ENCODE data around the gene LPCAT2.

Gene LPCAT2

DNA sequence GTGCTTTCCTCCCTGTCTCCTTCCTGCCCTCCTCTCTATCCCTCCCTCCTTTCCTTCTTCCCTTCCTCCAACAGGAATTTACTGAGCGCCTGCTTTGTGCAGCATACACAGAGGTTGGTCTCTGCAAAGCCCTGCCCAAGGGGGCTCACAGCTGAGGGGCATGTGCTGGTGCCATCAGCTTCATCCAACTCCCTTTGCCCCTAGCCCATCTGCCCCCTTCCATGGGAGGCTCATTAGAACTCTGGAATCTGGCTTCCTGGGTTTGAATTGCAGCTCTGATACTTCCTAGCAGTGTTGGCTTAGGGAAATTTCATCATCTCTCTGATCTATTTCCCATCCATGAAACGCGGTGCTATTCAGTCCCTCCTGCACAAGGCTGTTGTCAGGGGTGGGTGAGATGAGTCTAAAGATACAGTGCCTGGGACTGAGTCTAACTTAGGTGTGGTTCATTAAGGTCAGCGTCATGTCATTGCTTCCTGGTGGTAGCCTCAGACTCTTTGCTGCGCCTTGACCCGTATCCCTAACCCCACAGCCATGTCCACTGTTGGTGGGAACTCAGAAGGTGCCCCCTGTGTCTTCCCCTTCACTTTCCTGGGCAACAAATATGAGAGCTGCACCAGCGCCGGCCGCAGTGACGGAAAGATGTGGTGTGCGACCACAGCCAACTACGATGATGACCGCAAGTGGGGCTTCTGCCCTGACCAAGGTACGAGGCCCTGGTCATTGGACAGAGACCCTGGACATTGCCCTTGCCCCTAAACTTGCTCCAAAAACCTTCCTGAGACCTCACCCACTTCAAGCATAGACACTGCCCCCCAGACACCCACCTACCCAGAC lies 19.5 kb upstream of the LPCAT2 start:
- Histone ChIP-seq H3K36me3 (ENCODE audit: control insufficient read depth, insufficient read depth, low read length) (no peaks in the 10 kb centered on the region), H3K27ac (ENCODE audit: low read depth, low read length) (no peak overlapping the region), H3K27me3 (ENCODE audit: control insufficient read depth, insufficient read depth, low read length) (no peaks in the 10 kb centered on the region), H3K4me3 (ENCODE audit: low read length) (no peak overlapping the region), H3K4me1 (ENCODE audit: control insufficient read depth, insufficient read depth, low read length) (no peaks in the 10 kb centered on the region), H3K9ac (ENCODE audit: low read length) (no peak overlapping the region)

DNA sequence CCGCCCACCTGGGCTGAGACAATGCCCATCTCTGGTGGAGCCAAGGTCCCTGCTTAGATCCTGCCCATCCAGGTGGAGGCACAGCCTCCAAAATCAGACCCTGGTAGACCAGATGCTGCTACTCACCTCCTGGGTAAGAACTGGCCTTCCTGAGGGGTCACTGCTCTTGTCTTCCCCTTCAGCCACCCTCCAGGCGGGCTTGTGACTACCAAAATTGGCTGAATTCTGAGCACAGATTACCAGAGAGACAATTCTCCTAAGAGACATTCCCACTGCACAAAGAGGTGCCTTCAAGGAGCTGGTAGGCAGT lies 19.0 kb upstream of the LPCAT2 start:
- H3K36me3 ChIP-seq (ENCODE audit: control insufficient read depth, insufficient read depth, low read length): no peaks in the 10 kb centered on the region

DNA sequence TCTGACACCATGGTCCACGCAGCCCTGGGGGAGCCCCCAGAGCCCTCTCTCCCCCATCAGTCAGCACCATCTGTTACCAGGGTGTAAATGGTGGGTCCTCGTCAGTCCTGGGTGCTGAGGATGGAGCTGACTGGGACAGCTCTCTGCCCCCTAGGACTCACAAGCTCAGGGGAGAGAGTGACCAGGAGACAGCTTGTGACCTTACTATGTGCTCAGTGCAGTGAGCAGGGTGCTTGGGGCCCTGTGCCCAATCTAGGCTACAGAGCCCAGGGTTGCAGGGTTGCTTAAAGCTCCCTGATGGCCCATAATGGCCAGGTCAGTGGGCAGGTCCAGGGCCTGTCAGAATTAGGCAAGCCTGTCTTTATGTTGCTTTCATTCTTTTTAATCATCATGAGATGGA lies 18.6 kb upstream of the LPCAT2 start:
- Histone ChIP-seq H3K4me3 (ENCODE audit: low read length) (no peak overlapping the region), H3K27me3 (ENCODE audit: control insufficient read depth, insufficient read depth, low read length) (no peaks in the 10 kb centered on the region), H3K27ac (ENCODE audit: low read depth, low read length) (no peak overlapping the region), H3K4me1 (ENCODE audit: control insufficient read depth, insufficient read depth, low read length) (peaks cover 3% of the 10 kb centered on the region), H3K36me3 (ENCODE audit: control insufficient read depth, insufficient read depth, low read length) (no peaks in the 10 kb centered on the region), H3K9ac (ENCODE audit: low read length) (no peak overlapping the region)

More for the DNA sequence above, 19.0 kb upstream of the LPCAT2 start:
- H3K9ac ChIP-seq (ENCODE audit: low read length): no peak overlapping the region
- H3K27me3 ChIP-seq (ENCODE audit: control insufficient read depth, insufficient read depth, low read length): no peaks in the 10 kb centered on the region
- H3K27ac ChIP-seq (ENCODE audit: low read depth, low read length): no peak overlapping the region
- peaks cover 3% of the 10 kb centered on the region for H3K4me1 ChIP-seq (ENCODE audit: control insufficient read depth, insufficient read depth, low read length)
- H3K4me3 ChIP-seq (ENCODE audit: low read length): no peak overlapping the region

DNA sequence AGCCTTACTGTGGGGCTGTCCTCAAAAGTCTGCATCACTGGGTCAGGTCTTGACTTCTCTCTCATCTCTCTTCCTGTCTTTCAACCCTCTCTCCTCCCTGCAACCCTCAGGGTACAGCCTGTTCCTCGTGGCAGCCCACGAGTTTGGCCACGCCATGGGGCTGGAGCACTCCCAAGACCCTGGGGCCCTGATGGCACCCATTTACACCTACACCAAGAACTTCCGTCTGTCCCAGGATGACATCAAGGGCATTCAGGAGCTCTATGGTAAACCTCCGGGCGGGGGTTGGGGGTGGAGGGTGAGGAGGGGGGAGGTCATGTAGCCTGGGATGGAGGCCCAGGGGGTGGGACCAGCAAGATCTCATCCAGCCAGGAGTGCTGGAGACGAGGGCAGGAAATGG lies 17.2 kb upstream of the LPCAT2 start:
- no peaks in the 10 kb centered on the region for H3K27me3 ChIP-seq (ENCODE audit: control insufficient read depth, insufficient read depth, low read length)
- no peak overlapping the region for H3K4me3 ChIP-seq (ENCODE audit: low read length)
- H3K9ac ChIP-seq (ENCODE audit: low read length): no peak overlapping the region
- peaks cover 3% of the 10 kb centered on the region for H3K4me1 ChIP-seq (ENCODE audit: control insufficient read depth, insufficient read depth, low read length)
- no peak overlapping the region for H3K27ac ChIP-seq (ENCODE audit: low read depth, low read length)
- no peaks in the 10 kb centered on the region for H3K36me3 ChIP-seq (ENCODE audit: control insufficient read depth, insufficient read depth, low read length)

DNA sequence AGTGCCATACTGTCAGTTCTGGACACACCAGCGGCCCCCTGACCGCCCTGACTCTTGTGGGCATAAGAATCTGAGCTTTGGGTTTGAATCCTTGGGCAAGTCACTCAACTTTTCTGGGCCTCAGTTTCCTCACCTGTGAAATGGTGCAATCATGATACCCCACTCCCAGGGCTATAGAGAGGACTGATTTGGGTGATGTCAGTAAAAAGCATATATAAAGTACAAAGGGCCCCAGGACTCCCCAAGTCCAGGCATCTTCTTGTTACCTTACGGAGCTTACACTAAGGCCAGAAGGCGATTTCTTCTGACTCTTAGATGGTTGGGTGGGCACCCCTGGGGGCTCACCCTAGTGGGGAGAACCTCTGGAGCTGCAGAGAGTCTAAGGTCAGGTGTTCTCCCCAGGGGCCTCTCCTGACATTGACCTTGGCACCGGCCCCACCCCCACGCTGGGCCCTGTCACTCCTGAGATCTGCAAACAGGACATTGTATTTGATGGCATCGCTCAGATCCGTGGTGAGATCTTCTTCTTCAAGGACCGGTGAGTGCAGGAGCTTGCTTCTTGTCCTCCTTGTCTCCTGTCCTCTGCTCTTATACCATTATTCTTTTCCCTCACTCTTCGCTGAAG lies 16.0 kb upstream of the LPCAT2 start:
- Histone ChIP-seq H3K4me3 (ENCODE audit: low read length) (no peak overlapping the region), H3K4me1 (ENCODE audit: control insufficient read depth, insufficient read depth, low read length) (peaks cover 3% of the 10 kb centered on the region), H3K27ac (ENCODE audit: low read depth, low read length) (no peak overlapping the region), H3K27me3 (ENCODE audit: control insufficient read depth, insufficient read depth, low read length) (no peaks in the 10 kb centered on the region), H3K9ac (ENCODE audit: low read length) (no peak overlapping the region), H3K36me3 (ENCODE audit: control insufficient read depth, insufficient read depth, low read length) (no peaks in the 10 kb centered on the region)

DNA sequence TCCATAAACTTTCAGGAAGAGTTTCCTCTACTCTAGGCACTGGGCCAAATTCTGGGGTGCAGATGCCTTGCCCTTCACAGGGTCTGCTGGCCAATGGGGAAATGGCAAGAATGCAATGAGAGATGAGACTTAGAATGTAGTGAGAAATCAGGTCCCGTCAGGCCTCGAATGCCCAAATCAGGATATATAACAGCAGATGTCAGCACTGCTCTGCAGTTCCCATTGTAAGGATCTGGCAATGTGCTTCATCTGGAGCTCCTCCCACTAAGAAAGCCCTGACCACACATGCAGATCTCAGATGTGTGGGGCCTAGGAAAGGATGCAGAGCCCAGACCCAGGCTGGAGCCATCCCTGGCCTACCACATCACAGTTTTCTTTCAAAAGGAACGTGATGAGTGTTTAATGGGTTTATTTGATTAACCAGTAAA lies 13.9 kb upstream of the LPCAT2 start:
- no peaks in the 10 kb centered on the region for H3K27me3 ChIP-seq (ENCODE audit: control insufficient read depth, insufficient read depth, low read length)
- H3K4me3 ChIP-seq (ENCODE audit: low read length): no peak overlapping the region
- no peak overlapping the region for H3K9ac ChIP-seq (ENCODE audit: low read length)
- no peak overlapping the region for H3K27ac ChIP-seq (ENCODE audit: low read depth, low read length)
- no peaks in the 10 kb centered on the region for H3K36me3 ChIP-seq (ENCODE audit: control insufficient read depth, insufficient read depth, low read length)
- H3K4me1 ChIP-seq (ENCODE audit: control insufficient read depth, insufficient read depth, low read length): peaks cover 3% of the 10 kb centered on the region

DNA sequence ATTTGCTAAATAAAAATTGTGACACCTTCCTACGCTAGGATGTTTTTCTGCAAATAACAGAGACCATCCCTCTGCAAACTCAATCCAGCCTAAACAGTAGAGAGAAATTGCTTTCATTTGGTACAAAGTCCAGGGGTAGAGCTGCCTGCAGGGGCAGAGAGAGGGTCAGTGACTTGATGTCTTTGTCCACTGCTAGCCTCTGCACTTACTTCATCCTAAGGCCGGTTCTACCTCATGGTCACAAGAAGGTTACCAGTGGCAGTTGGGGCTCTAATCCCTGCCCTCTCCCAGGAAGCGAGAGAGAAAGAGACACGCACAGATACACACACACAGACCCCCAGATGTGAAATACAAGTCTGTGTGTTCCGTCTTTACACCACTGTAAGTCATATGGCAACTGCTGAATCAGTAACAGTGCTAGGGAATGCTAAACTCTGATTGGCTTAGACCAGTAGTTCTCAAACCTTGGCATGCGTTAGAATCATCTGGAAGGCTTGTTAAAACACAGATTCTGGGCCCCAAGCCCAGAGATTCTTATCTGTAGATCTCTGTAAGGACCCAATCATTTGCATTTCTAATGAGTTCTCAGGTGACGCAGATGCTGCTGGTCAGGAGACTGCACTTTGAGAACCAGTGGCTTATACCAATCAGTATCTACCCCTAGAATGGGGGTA lies 13.1 kb upstream of the LPCAT2 start:
- Histone ChIP-seq H3K27ac (ENCODE audit: low read depth, low read length) (no peak overlapping the region), H3K27me3 (ENCODE audit: control insufficient read depth, insufficient read depth, low read length) (no peaks in the 10 kb centered on the region), H3K9ac (ENCODE audit: low read length) (no peak overlapping the region), H3K4me1 (ENCODE audit: control insufficient read depth, insufficient read depth, low read length) (peaks cover 10% of the 10 kb centered on the region), H3K36me3 (ENCODE audit: control insufficient read depth, insufficient read depth, low read length) (no peaks in the 10 kb centered on the region), H3K4me3 (ENCODE audit: low read length) (no peak overlapping the region)

DNA sequence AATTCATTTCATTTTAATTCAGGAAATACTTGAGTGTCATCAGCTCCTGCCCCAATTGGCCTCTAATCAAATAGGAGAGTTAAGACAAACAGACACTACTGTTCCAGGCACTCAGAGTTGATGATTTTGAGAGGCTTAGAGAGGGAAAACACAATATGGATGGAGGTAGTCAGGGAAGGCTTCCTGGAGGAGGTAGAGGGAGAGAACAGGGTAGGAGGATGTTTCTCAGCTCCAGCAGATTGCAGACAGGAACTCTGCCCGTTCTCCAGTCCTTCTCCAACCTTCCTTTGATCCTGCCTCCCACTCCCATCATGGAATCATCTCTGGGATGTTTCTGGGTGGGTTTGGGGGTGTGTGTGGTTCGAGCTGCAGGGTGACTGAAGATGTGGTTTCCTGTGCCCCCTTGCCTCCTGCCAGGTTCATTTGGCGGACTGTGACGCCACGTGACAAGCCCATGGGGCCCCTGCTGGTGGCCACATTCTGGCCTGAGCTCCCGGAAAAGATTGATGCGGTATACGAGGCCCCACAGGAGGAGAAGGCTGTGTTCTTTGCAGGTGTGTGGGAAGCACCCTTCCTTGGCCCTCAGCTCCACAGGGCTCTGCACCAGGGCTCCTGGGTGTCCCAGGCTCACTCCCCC lies 12.2 kb upstream of the LPCAT2 start:
- peaks cover 16% of the 10 kb centered on the region for H3K4me1 ChIP-seq (ENCODE audit: control insufficient read depth, insufficient read depth, low read length)
- no peak overlapping the region for H3K9ac ChIP-seq (ENCODE audit: low read length)
- H3K27ac ChIP-seq (ENCODE audit: low read depth, low read length): no peak overlapping the region
- H3K4me3 ChIP-seq (ENCODE audit: low read length): no peak overlapping the region
- H3K27me3 ChIP-seq (ENCODE audit: control insufficient read depth, insufficient read depth, low read length): no peaks in the 10 kb centered on the region
- no peaks in the 10 kb centered on the region for H3K36me3 ChIP-seq (ENCODE audit: control insufficient read depth, insufficient read depth, low read length)

DNA sequence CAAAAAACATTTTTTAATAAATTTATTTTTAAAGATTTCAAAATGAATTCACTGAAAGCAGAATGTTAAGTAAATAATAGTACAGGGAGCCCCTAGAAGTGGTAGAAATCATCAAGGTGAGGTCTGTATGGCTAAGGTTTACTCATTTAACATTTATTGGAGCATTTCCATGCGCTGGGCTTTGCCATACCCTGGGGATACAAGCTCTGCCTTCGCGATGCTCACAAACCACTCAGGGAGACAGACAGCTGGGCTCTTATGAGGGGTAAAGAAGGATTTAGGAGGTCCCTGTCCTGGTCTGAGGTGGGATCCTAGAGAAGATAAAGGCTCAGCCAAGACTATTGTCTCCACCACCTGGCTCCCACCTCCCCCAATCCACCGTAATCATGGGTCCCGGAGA lies 11.3 kb upstream of the LPCAT2 start:
- no peak overlapping the region for H3K27ac ChIP-seq (ENCODE audit: low read depth, low read length)
- no peaks in the 10 kb centered on the region for H3K36me3 ChIP-seq (ENCODE audit: control insufficient read depth, insufficient read depth, low read length)
- peaks cover 24% of the 10 kb centered on the region for H3K4me1 ChIP-seq (ENCODE audit: control insufficient read depth, insufficient read depth, low read length)
- no peak overlapping the region for H3K9ac ChIP-seq (ENCODE audit: low read length)
- no peaks in the 10 kb centered on the region for H3K27me3 ChIP-seq (ENCODE audit: control insufficient read depth, insufficient read depth, low read length)
- no peak overlapping the region for H3K4me3 ChIP-seq (ENCODE audit: low read length)

DNA sequence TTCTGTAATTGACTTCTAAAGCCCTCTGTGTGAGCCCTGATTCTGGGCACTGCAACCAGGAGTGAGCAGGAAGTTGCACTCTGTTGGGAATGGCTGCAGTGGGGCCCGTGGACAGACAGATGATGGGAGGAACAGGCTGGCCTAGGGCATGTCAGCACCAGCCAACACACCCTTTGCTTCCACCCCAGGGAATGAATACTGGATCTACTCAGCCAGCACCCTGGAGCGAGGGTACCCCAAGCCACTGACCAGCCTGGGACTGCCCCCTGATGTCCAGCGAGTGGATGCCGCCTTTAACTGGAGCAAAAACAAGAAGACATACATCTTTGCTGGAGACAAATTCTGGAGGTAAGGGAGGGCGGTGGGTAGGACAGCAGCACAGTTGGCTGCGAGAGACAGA lies 10.8 kb upstream of the LPCAT2 start:
- no peak overlapping the region for H3K4me3 ChIP-seq (ENCODE audit: low read length)
- no peak overlapping the region for H3K27ac ChIP-seq (ENCODE audit: low read depth, low read length)
- no peaks in the 10 kb centered on the region for H3K36me3 ChIP-seq (ENCODE audit: control insufficient read depth, insufficient read depth, low read length)
- H3K27me3 ChIP-seq (ENCODE audit: control insufficient read depth, insufficient read depth, low read length): no peaks in the 10 kb centered on the region
- H3K4me1 ChIP-seq (ENCODE audit: control insufficient read depth, insufficient read depth, low read length): peaks cover 30% of the 10 kb centered on the region
- H3K9ac ChIP-seq (ENCODE audit: low read length): no peak overlapping the region

DNA sequence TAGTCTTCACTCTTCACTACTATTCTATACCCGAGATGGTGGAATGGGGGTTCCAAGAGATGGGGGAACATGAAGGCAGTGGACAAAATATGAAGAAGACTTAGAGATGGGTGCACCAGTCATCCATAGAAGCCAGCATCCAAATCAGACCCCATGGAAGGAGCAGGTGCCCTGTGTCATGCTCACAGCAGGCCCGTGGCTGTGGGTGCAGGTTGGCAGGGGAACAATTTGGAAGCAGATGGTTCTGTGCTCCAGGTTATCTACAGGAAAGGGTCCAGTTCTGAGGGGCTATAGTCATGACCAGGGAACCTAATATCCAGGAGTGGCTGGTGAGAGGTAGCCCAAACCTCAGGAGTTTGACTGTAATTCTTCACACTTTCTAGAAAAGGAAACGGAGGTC lies 9.6 kb upstream of the LPCAT2 start:
- H3K36me3 ChIP-seq (ENCODE audit: control insufficient read depth, insufficient read depth, low read length): no peaks in the 10 kb centered on the region
- peaks cover 30% of the 10 kb centered on the region for H3K4me1 ChIP-seq (ENCODE audit: control insufficient read depth, insufficient read depth, low read length)
- no peaks in the 10 kb centered on the region for H3K27me3 ChIP-seq (ENCODE audit: control insufficient read depth, insufficient read depth, low read length)
- H3K4me3 ChIP-seq (ENCODE audit: low read length): no peak overlapping the region
- no peak overlapping the region for H3K9ac ChIP-seq (ENCODE audit: low read length)
- H3K27ac ChIP-seq (ENCODE audit: low read depth, low read length): no peak overlapping the region

DNA sequence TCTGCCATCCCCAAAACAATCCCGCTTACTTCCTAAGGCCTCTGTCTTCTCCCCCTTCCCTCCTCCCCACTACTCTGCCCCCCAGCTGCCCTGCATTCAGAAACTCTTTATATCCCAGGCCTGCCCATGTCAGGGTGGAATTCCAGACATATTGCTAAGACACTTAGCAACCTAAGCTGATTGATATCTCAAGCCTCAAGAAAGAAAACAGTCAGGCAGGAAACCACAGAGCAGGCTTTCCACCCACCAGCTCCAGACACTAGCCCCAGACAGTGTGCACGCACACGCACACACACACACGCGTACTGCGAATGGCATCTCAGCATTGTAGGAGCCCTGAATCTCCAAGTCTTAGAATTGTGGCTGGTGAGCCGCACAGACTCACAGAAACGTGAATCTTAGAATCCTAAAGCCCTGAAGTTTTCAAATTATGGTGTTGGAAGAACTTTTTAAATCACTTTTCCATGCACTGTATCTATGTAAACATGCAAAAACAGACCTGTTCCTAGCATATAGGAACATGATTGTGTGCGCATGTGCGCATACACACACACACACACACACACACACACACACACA lies 8.8 kb upstream of the LPCAT2 start:
- Histone ChIP-seq H3K4me1 (ENCODE audit: control insufficient read depth, insufficient read depth, low read length) (peaks cover 27% of the 10 kb centered on the region), H3K27ac (ENCODE audit: low read depth, low read length) (no peak overlapping the region), H3K9ac (ENCODE audit: low read length) (no peak overlapping the region), H3K4me3 (ENCODE audit: low read length) (no peak overlapping the region), H3K36me3 (ENCODE audit: control insufficient read depth, insufficient read depth, low read length) (no peaks in the 10 kb centered on the region), H3K27me3 (ENCODE audit: control insufficient read depth, insufficient read depth, low read length) (no peaks in the 10 kb centered on the region)

All from rectal smooth muscle tissue (tissue), 1 donor.